Neutrophil (primary cell): ENCODE data around the gene PLA1A.

Experiments used
- H3K27ac ChIP-seq: fragments of 200-600 bp; sonication (generic); 2 replicates; pipeline ENCODE4 v1.5.1; 2016; ENCODE audit warnings: mild to moderate bottlenecking, moderate library complexity
- H3K27me3 ChIP-seq: fragments of 200-600 bp; sonication (generic); 2 replicates; pipeline ENCODE4 v1.6.0; 2016; ENCODE audit warnings: mild to moderate bottlenecking
- H3K36me3 ChIP-seq: fragments of 200-600 bp; sonication (generic); 2 replicates; pipeline ENCODE4 v1.5.1; 2017
- H3K4me1 ChIP-seq, 2 experiments: fragments of 200-600 bp in 1 of 2; sonication (generic) in 1 of 2; 1 replicate in 1 of 2; 2 replicates in 1 of 2; pipeline versions ENCODE4 v1.5.1 to v1.6.1; 2013 to 2016; ENCODE audit warnings: low read depth in 1 of 2, low read length in 1 of 2, mild to moderate bottlenecking in 1 of 2, moderate library complexity in 1 of 2; ENCODE audit not compliant: control insufficient read depth in 1 of 2, insufficient read depth in 1 of 2
- H3K4me3 ChIP-seq, 2 experiments: fragments of 200-600 bp in 1 of 2; sonication (generic) in 1 of 2; 1 replicate in 1 of 2; 2 replicates in 1 of 2; pipeline ENCODE4 v1.5.1; 2013 to 2016; ENCODE audit warnings: low read depth in 1 of 2, low read length in 1 of 2, mild to moderate bottlenecking in 1 of 2, moderate library complexity in 1 of 2
- H3K9me3 ChIP-seq: fragments of 200-600 bp; sonication (generic); 2 replicates; pipeline ENCODE4 v1.5.1; 2016
- TF ChIP-seq, protein P1 (sequence below): fragments of 200-600 bp; sonication (generic); IDR thresholded peaks from 2 replicates; pipeline ENCODE4 v1.5.1; 2016; ENCODE audit warnings: antibody characterized with exemption

The PLA1A gene

DNA sequence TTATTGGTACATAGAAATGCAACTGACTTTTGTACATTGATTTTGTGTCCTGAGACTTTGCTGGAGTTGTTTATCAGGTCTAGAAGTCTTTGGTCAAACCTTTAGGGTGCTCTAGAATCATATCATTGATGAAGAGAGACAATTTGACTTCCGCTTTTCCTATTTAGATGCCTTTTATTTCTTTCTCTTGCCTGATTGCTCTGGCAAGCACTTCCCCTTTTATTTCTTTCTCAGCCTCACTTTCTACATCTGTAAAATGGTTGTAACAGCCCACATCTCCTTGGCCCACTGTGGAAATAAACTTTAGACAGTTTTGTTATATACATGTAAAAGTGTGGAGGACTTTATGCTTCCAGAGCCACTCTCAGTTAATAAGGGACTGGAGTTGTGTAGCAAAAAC lies 14.0 kb downstream of the PLA1A start:
- no peak overlapping the region for H3K4me3 ChIP-seq
- H3K9me3 ChIP-seq: no peaks in the 10 kb centered on the region
- H3K4me1 ChIP-seq: no peaks in the 10 kb centered on the region
- no peaks in the 10 kb centered on the region for H3K27me3 ChIP-seq
- no peak overlapping the region for H3K27ac ChIP-seq
- TF ChIP-seq, protein P1, sequence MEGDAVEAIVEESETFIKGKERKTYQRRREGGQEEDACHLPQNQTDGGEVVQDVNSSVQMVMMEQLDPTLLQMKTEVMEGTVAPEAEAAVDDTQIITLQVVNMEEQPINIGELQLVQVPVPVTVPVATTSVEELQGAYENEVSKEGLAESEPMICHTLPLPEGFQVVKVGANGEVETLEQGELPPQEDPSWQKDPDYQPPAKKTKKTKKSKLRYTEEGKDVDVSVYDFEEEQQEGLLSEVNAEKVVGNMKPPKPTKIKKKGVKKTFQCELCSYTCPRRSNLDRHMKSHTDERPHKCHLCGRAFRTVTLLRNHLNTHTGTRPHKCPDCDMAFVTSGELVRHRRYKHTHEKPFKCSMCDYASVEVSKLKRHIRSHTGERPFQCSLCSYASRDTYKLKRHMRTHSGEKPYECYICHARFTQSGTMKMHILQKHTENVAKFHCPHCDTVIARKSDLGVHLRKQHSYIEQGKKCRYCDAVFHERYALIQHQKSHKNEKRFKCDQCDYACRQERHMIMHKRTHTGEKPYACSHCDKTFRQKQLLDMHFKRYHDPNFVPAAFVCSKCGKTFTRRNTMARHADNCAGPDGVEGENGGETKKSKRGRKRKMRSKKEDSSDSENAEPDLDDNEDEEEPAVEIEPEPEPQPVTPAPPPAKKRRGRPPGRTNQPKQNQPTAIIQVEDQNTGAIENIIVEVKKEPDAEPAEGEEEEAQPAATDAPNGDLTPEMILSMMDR: no peak
- no peaks in the 10 kb centered on the region for H3K36me3 ChIP-seq

DNA sequence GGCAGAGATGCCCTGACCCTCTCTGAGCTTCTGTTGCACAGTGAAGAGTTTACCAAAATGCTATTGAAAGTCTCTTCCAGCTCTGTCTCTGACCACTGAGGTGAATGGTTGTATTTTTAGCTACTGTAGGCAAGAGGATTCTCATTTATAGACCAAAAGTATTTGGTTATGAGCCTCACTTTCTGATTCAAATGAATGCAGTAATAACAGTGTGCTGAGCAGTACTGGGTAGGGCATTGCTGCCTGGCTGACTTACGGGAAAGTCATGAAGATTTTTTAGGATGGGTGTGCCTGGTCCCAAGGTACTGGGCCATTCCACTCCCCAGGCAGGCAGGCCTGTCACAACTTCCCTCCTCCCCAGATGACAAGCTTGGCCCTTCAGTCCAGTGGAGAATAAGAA lies 15.5 kb downstream of the PLA1A start:
- no peak overlapping the region for H3K4me3 ChIP-seq
- no peaks in the 10 kb centered on the region for H3K4me1 ChIP-seq
- H3K9me3 ChIP-seq: no peaks in the 10 kb centered on the region
- H3K36me3 ChIP-seq: no peaks in the 10 kb centered on the region
- H3K27me3 ChIP-seq: no peaks in the 10 kb centered on the region
- TF ChIP-seq, protein P1: no peak
- H3K27ac ChIP-seq: no peak overlapping the region

DNA sequence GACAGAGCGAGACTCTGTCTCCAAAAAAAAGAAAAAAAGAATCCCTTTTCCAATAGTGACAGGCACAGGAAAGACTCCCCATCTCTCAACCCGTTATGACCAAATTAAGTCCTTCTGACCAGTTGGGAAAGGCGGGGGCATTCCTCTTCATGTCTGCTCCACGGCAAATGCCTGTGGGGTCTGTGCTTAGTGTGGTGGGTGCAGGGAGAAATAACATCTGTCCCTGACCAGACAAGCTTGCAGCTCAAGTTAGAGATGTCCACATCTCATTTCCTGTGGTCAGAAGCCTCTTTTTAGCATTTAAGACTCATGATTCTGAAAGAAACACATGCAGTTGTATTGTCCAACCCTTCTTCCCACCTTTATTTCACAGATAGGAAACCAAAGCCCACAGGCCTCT lies 16.2 kb downstream of the PLA1A start:
- TF ChIP-seq, protein P1: no peak
- no peaks in the 10 kb centered on the region for H3K27me3 ChIP-seq
- no peaks in the 10 kb centered on the region for H3K9me3 ChIP-seq
- H3K36me3 ChIP-seq: no peaks in the 10 kb centered on the region
- H3K4me1 ChIP-seq: no peaks in the 10 kb centered on the region
- H3K4me3 ChIP-seq: no peak overlapping the region
- no peak overlapping the region for H3K27ac ChIP-seq

DNA sequence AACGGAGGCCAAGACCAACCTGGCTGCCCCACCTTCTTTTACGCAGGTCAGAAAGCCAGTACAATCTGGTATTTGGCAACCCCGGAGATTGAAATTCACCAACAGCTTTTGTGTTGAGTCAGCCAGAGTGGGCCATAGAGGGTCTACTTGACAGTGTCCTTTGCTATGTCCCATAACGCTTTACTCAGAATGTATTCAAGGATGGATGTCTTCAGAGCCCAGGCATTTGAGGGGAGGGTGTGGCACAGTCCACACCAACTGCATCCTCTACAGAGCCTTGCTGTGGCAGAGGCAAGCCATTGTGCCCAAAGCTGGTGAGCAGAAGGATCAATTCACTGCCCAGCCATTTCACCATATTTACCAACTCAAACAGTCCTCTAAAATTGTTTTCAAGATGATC lies 18.4 kb downstream of the PLA1A start:
- TF ChIP-seq, protein P1: no peak
- Histone ChIP-seq H3K27me3 (no peaks in the 10 kb centered on the region), H3K4me1 (no peaks in the 10 kb centered on the region), H3K9me3 (no peaks in the 10 kb centered on the region), H3K36me3 (no peaks in the 10 kb centered on the region), H3K27ac (no peak overlapping the region), H3K4me3 (no peak overlapping the region)

DNA sequence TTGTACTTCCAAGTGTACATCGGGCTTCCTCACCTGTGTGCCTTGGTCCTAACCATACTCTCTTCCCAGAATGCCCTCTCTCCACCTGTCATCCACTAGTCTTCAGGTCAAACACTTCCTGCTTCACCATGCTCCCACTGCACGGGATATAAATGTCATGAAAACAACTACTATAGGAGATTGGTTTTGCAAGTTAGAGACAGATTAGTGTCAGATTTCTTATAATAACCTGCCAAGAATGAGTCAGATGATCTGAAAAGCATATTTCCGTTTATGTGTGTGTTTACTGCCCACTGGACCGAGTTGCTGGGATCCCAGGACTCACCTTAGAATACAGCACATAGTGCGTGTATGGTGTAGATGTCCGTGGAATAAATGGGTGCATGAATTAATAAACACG lies 21.4 kb downstream of the PLA1A start:
- H3K4me1 ChIP-seq: no peaks in the 10 kb centered on the region
- no peaks in the 10 kb centered on the region for H3K27me3 ChIP-seq
- no peak overlapping the region for H3K4me3 ChIP-seq
- TF ChIP-seq, protein P1: no peak
- H3K9me3 ChIP-seq: no peaks in the 10 kb centered on the region
- H3K27ac ChIP-seq: no peak overlapping the region
- no peaks in the 10 kb centered on the region for H3K36me3 ChIP-seq

DNA sequence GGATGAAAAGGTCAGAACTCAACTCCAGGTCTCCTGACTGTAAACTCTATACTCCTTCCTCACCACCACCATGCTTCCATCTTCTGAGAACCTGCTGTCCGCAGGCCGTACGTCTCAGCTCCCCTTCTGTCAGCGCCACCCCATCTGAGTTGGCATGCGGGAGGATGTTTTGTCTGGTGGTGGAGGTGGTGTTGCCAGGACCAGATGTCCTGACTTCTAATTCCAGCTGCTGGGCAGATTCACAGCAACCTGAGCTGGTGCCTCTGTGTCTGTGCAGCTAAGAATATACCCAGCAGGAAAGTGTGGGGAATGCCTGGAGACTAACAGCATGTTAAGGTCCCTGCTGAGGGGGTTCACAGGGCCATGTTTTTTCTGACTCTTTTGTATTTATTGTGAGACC lies 23.2 kb downstream of the PLA1A start:
- H3K36me3 ChIP-seq: no peaks in the 10 kb centered on the region
- H3K4me3 ChIP-seq: no peak overlapping the region
- no peak overlapping the region for H3K27ac ChIP-seq
- no peaks in the 10 kb centered on the region for H3K4me1 ChIP-seq
- H3K9me3 ChIP-seq: no peaks in the 10 kb centered on the region
- no peaks in the 10 kb centered on the region for H3K27me3 ChIP-seq
- TF ChIP-seq, protein P1: no peak
